ENCODE results near the gene ACP3. TPM values are rescaled to one million over a fixed set of nuclear protein-coding genes. Genes with fewer than 3 reads are reported as not detected.
"Not testable (repeated sequence)": the region's sequence is repeated elsewhere in the genome, so short reads cannot be mapped to it uniquely, and the experiment has no call there.

ACP3 gene
- total RNA-seq, 2 experiments from 2014 or later = not detected

DNA sequence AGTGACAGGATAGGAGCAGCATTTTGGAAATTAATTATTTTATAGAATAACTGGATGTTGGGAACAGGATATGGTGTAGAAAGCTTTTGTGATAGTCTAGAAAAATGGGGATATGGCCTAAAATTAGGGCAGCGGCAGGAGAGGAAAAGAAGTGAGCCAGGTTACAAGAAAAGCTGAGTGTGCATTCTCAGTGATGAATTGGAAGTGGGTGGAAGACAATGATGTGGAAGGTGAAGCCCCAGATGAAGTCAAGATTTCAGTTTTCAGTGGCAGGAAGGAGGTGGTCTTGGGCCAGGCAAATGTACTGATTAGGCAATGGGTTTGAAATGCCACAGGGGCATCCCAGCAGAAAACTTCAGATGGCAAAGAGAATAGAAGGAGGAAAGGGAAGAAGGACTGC lies 33.6 kb downstream of the ACP3 start:
- peaks cover 3% of the 10 kb centered on the region for H3K4me1 Mint-ChIP-seq (ENCODE audit: low read depth)
- POLR2A ChIA-PET = no interaction called here
- H3K9me3 Mint-ChIP-seq = no peaks in the 10 kb centered on the region
- no peaks in the 10 kb centered on the region for H3K36me3 Mint-ChIP-seq
- CTCF ChIA-PET = interaction anchor here (1.0 to 5.5 kb wide), 4 partner anchors 8 to 89 kb away, joined by 3 to 72 read pairs (median 6); no protein-coding TSS in a partner anchor
- H3K4me3 Mint-ChIP-seq = no peak overlapping the region
- no peak for DNase-seq
- H3K27me3 Mint-ChIP-seq = peaks cover 2% of the 10 kb centered on the region
- intact Hi-C loops (cut with micrococcal nuclease) = loop anchor here (5.0 kb wide), 1 partner anchor 186 kb away; no protein-coding TSS in a partner anchor
- no peak overlapping the region for H3K27ac Mint-ChIP-seq

DNA sequence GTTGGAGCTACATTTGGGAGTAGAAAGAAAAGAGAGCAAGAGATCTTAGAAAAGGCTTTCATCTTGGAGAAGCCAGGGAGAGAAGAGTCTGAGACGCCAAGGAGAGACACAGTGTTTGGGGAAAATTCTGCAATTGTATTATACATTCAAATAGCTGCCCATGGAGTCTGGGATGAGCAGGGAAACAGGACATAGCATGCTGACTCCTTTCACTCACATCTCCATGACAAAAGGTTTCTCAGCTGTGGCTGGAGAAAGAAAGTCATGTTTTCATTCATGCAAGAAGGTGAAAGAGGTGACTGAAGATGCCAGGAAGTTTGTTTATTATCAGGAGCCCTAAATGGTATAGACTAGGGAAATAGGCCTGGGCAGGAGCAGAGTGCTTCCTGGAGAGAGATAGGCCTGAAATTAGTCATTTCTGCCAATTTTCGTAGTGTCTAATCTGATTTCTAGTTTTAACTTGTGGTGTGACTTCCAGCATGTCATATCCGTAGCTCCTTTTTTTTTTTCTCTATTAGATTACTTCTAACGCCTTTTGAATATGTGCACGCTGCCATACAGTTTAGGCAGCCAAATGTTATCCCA lies 34.1 kb downstream of the ACP3 start:
- ChIA-PET POLR2A (no interaction called here), CTCF (interaction anchor here (1.1 to 5.5 kb wide), 9 partner anchors 8 to 290 kb away, joined by 3 to 72 read pairs (median 3); partner anchors contain the start of gene DNAJC13)
- Mint-ChIP-seq H3K36me3 (no peaks in the 10 kb centered on the region), H3K9me3 (no peaks in the 10 kb centered on the region), H3K4me3 (no peak overlapping the region), H3K27me3 (peaks cover 2% of the 10 kb centered on the region), H3K27ac (no peak overlapping the region), H3K4me1 (ENCODE audit: low read depth) (peaks cover 3% of the 10 kb centered on the region)
- DNase-seq = no peak
- intact Hi-C loops (cut with micrococcal nuclease) = loop anchor here (5.0 kb wide), 1 partner anchor 186 kb away; no protein-coding TSS in a partner anchor

DNA sequence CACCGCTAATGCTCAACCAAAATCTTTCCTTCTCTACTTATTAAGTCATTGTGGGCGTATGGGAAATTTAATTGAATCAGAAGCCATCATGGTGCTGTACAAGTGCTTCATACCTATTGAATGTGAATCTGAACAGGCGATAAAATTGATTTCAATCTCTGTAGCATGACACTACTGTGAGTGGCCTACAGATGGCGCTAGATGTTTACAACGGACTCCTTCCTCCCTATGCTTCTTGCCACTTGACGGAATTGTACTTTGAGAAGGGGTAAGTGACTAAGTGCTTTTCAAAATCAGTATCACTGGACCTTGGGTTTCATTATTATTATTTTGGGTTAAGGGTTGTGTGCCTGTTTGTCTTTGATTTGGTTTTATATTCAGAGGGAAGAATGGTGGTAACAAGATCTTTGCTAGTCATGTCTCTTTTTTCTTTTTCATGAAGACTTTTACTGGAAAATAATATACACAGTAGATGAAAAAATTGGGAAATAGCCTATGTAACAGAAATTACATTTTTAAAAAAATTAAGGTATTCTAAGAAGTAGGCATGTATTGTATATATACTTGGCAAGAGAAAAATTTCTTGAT lies 35.4 kb downstream of the ACP3 start:
- peak; percentile 75 for DNase-seq
- peaks cover 2% of the 10 kb centered on the region for H3K27me3 Mint-ChIP-seq
- no peaks in the 10 kb centered on the region for H3K9me3 Mint-ChIP-seq
- H3K4me1 Mint-ChIP-seq (ENCODE audit: low read depth) = peaks cover 3% of the 10 kb centered on the region
- intact Hi-C loops (cut with micrococcal nuclease) = loop anchor here (1.0 to 5.0 kb wide), 3 partner anchors 47 to 290 kb away; no protein-coding TSS in a partner anchor
- ChIA-PET POLR2A (interaction anchor here (0.6 kb wide), 1 partner anchor 287 kb away, joined by 3 read pairs; no protein-coding TSS in a partner anchor), CTCF (interaction anchor here (0.6 to 5.5 kb wide), 15 partner anchors 8 to 290 kb away, joined by 3 to 72 read pairs (median 3); no protein-coding TSS in a partner anchor)
- H3K4me3 Mint-ChIP-seq = no peak overlapping the region
- no peak overlapping the region for H3K27ac Mint-ChIP-seq
- no peaks in the 10 kb centered on the region for H3K36me3 Mint-ChIP-seq

GRCh38 chr3:132354916-132355702 lies 37.9 kb downstream of the ACP3 start:
- H3K27ac Mint-ChIP-seq = no peak overlapping the region
- no peaks in the 10 kb centered on the region for H3K9me3 Mint-ChIP-seq
- H3K27me3 Mint-ChIP-seq = peaks cover 4% of the 10 kb centered on the region
- peaks cover 3% of the 10 kb centered on the region for H3K4me1 Mint-ChIP-seq (ENCODE audit: low read depth)
- intact Hi-C loops (cut with micrococcal nuclease) = loop anchor here (5.0 kb wide), 1 partner anchor 182 kb away; no protein-coding TSS in a partner anchor
- no peaks in the 10 kb centered on the region for H3K36me3 Mint-ChIP-seq
- H3K4me3 Mint-ChIP-seq = no peak overlapping the region
- no peak for DNase-seq
- CTCF ChIA-PET = interaction anchor here (0.7 to 3.3 kb wide), 3 partner anchors 14 to 288 kb away, joined by 3 to 12 read pairs (median 11); no protein-coding TSS in a partner anchor
- POLR2A ChIA-PET = no interaction called here

GRCh38 chr3:132356568-132356967 lies 39.4 kb downstream of the ACP3 start:
- DNase-seq = no peak
- POLR2A ChIA-PET = interaction anchor here (0.7 kb wide), 1 partner anchor 1829 kb away, joined by 3 read pairs; no protein-coding TSS in a partner anchor

GRCh38 chr3:132360717-132361116 lies 43.5 kb downstream of the ACP3 start:
- Mint-ChIP-seq H3K4me3 (no peak overlapping the region), H3K9me3 (no peaks in the 10 kb centered on the region), H3K27ac (no peak overlapping the region), H3K4me1 (ENCODE audit: low read depth) (no peaks in the 10 kb centered on the region), H3K36me3 (no peaks in the 10 kb centered on the region), H3K27me3 (peaks cover 2% of the 10 kb centered on the region)
- intact Hi-C loops (cut with micrococcal nuclease) = no loop called here
- ChIA-PET POLR2A (no interaction called here), CTCF (interaction anchor here (0.5 to 1.5 kb wide), 2 partner anchors 8 to 9 kb away, joined by 3 to 4 read pairs; no protein-coding TSS in a partner anchor)
- DNase-seq = no peak

More at GRCh38 chr3:132356568-132356967, 39.4 kb downstream of the ACP3 start:
- Mint-ChIP-seq H3K4me1 (ENCODE audit: low read depth) (peaks cover 3% of the 10 kb centered on the region), H3K9me3 (no peaks in the 10 kb centered on the region), H3K27ac (no peak overlapping the region), H3K36me3 (no peaks in the 10 kb centered on the region), H3K4me3 (no peak overlapping the region), H3K27me3 (peaks cover 4% of the 10 kb centered on the region)
- CTCF ChIA-PET = interaction anchor here (1.4 to 2.1 kb wide), 2 partner anchors 14 to 42 kb away, joined by 5 to 6 read pairs; no protein-coding TSS in a partner anchor
- intact Hi-C loops (cut with micrococcal nuclease) = no loop called here

DNA sequence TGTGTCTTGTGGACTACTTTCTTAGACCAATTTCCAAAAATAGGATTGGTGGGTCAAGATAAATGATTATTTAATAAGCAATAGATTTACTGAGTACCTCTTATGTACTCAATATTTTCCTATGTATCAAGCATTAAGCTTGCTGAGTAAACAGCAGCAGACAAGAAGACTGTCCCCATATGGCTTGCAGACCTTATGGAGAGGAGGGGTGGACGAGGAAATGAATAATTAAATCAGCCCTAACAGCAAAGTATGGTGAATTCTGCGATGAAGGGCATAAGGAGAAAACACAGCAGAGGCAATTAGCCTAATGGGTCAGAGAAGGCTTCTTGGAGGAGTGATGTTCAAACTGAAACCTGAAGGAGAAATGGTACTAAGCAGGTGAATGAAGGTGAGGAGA lies 45.1 kb downstream of the ACP3 start:
- POLR2A ChIA-PET = no interaction called here

GRCh38 chr3:132368515-132368914 lies 51.3 kb downstream of the ACP3 start:
- H3K4me3 Mint-ChIP-seq = no peak overlapping the region
- POLR2A ChIA-PET = no interaction called here

More for the DNA sequence above, 45.1 kb downstream of the ACP3 start:
- H3K36me3 Mint-ChIP-seq = no peaks in the 10 kb centered on the region
- H3K4me3 Mint-ChIP-seq = no peak overlapping the region
- H3K4me1 Mint-ChIP-seq (ENCODE audit: low read depth) = no peaks in the 10 kb centered on the region
- peaks cover 2% of the 10 kb centered on the region for H3K27me3 Mint-ChIP-seq
- no peak for DNase-seq
- CTCF ChIA-PET = no interaction called here
- no peak overlapping the region for H3K27ac Mint-ChIP-seq
- H3K9me3 Mint-ChIP-seq = no peaks in the 10 kb centered on the region
- intact Hi-C loops (cut with micrococcal nuclease) = no loop called here

GRCh38 chr3:132368962-132369361 lies 51.8 kb downstream of the ACP3 start:
- no peak for DNase-seq

More at GRCh38 chr3:132368515-132368914, 51.3 kb downstream of the ACP3 start:
- no peaks in the 10 kb centered on the region for H3K36me3 Mint-ChIP-seq
- H3K27me3 Mint-ChIP-seq = no peaks in the 10 kb centered on the region
- peaks cover 3% of the 10 kb centered on the region for H3K4me1 Mint-ChIP-seq (ENCODE audit: low read depth)
- CTCF ChIA-PET = interaction anchor here (0.8 to 1.2 kb wide), 5 partner anchors 8 to 32 kb away, joined by 3 to 4 read pairs (median 3); no protein-coding TSS in a partner anchor
- peak; percentile 12 for DNase-seq
- no peaks in the 10 kb centered on the region for H3K9me3 Mint-ChIP-seq
- intact Hi-C loops (cut with micrococcal nuclease) = no loop called here
- no peak overlapping the region for H3K27ac Mint-ChIP-seq

DNA sequence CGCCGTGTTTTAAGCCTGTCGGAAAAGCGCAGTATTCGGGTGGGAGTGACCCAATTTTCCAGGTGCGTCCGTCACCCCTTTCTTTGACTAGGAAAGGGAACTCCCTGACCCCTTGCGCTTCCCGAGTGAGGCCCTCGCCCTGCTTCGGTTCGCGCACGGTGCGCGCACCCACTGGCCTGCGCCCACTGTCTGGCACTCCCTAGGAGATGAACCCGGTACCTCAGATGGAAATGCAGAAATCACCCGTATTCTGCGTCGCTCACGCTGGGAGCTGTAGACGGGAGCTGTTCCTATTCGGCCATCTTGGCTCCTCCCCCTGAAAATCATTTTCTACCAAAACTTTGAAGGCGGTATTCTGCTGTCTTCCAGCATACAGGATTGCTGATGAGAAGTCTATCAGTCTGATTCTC lies 59.7 kb downstream of the ACP3 start:
- DNase-seq; H3K9me3 Mint-ChIP-seq; H3K27ac Mint-ChIP-seq; H3K4me3 Mint-ChIP-seq; intact Hi-C loops (cut with micrococcal nuclease); H3K4me1 Mint-ChIP-seq (ENCODE audit: low read depth); H3K36me3 Mint-ChIP-seq; POLR2A ChIA-PET: not testable (repeated sequence)
- H3K27me3 Mint-ChIP-seq = peaks cover 19% of the 10 kb centered on the region
- CTCF ChIA-PET = interaction anchor here (1.4 kb wide), 1 partner anchor 21 kb away, joined by 3 read pairs; no protein-coding TSS in a partner anchor

More at GRCh38 chr3:132368962-132369361, 51.8 kb downstream of the ACP3 start:
- H3K27me3 Mint-ChIP-seq = no peaks in the 10 kb centered on the region
- H3K27ac Mint-ChIP-seq = no peak overlapping the region
- no peaks in the 10 kb centered on the region for H3K9me3 Mint-ChIP-seq
- H3K4me1 Mint-ChIP-seq (ENCODE audit: low read depth) = peaks cover 3% of the 10 kb centered on the region
- CTCF ChIA-PET = interaction anchor here (0.8 to 1.2 kb wide), 6 partner anchors 9 to 32 kb away, joined by 3 to 4 read pairs (median 3); no protein-coding TSS in a partner anchor
- intact Hi-C loops (cut with micrococcal nuclease) = no loop called here
- no peak overlapping the region for H3K4me3 Mint-ChIP-seq
- H3K36me3 Mint-ChIP-seq = no peaks in the 10 kb centered on the region
- POLR2A ChIA-PET = no interaction called here

GRCh38 chr3:132378048-132378762 lies 61.0 kb downstream of the ACP3 start:
- Mint-ChIP-seq H3K36me3 (no peaks in the 10 kb centered on the region), H3K9me3 (no peaks in the 10 kb centered on the region), H3K4me3 (no peak overlapping the region), H3K4me1 (ENCODE audit: low read depth) (no peaks in the 10 kb centered on the region), H3K27me3 (peaks cover 23% of the 10 kb centered on the region), H3K27ac (no peak overlapping the region)
- DNase-seq = no peak
- POLR2A ChIA-PET = no interaction called here
- intact Hi-C loops (cut with micrococcal nuclease) = no loop called here
- CTCF ChIA-PET = interaction anchor here (0.6 to 1.4 kb wide), 2 partner anchors 19 to 88 kb away, joined by 3 read pairs; no protein-coding TSS in a partner anchor
